ENCODE results near the gene STRN. TPM values are rescaled to one million over a fixed set of nuclear protein-coding genes. Genes with fewer than 3 reads are reported as not detected.
A peak's percentile ranks its signal among the peaks of the same experiment; 100 is the strongest.
"Not testable (repeated sequence)": the region's sequence is repeated elsewhere in the genome, so short reads cannot be mapped to it uniquely, and the experiment has no call there.

Gene STRN
- total RNA-seq, 6 donors from 2014 or later = 14.0 to 36.4 (median 21.7) TPM

- no peaks in the 10 kb centered on the region for H3K27me3 ChIP-seq
- TF ChIP-seq EP300 (IDR thresholded peaks at IDR 0.05) = no peak
- TF ChIP-seq CTCF (IDR thresholded peaks at IDR 0.05) = no peak
- TF ChIP-seq POLR2A (IDR thresholded peaks at IDR 0.05) = no peak
- TF ChIP-seq POLR2AphosphoS5 (IDR thresholded peaks at IDR 0.05) = no peak
- WGBS, 2 donors = 86 to 92% methylated on average over 4 to 7 of the region's 7 CpGs
- peaks cover 4 to 14% (median 6%) of the 10 kb centered on the region in 4 donors for H3K4me1 ChIP-seq
- no peak overlapping the region for H3K27ac ChIP-seq
- H3K4me3 ChIP-seq = no peak overlapping the region
- ATAC-seq (ENCODE audit: low FRiP score in 2 of 2) = peak in 1 of 2 donors; percentile 23
- no peaks in the 10 kb centered on the region for H3K9me3 ChIP-seq
- no peak for DNase-seq
- no peaks in the 10 kb centered on the region for H3K36me3 ChIP-seq
These were observed 14.8 kb downstream of the STRN start for GRCh38 chr2:36951574-36951973.

GRCh38 chr2:36951027-36951518, 15.3 kb downstream of the STRN start:
- no peak overlapping the region for H3K4me3 ChIP-seq
- H3K36me3 ChIP-seq = no peaks in the 10 kb centered on the region
- H3K9me3 ChIP-seq = no peaks in the 10 kb centered on the region
- H3K4me1 ChIP-seq = peaks cover 4 to 14% (median 6%) of the 10 kb centered on the region in 4 donors
- TF ChIP-seq POLR2A (IDR thresholded peaks at IDR 0.05) (no peak), CTCF (IDR thresholded peaks at IDR 0.05) (no peak), POLR2AphosphoS5 (IDR thresholded peaks at IDR 0.05) (no peak), EP300 (IDR thresholded peaks at IDR 0.05) (no peak)
- no peaks in the 10 kb centered on the region for H3K27me3 ChIP-seq
- peak overlapping the region in 1 of 4 donors; percentile 9 for H3K27ac ChIP-seq
- ATAC-seq (ENCODE audit: low FRiP score in 2 of 2) (no peak), DNase-seq (no peak)
- WGBS, 2 donors = 52 to 87% methylated on average over 2 of the region's 2 CpGs

- Histone ChIP-seq H3K36me3 (no peaks in the 10 kb centered on the region), H3K27me3 (no peaks in the 10 kb centered on the region), H3K27ac (no peak overlapping the region), H3K9me3 (no peaks in the 10 kb centered on the region), H3K4me3 (no peak overlapping the region), H3K4me1 (peaks cover 4 to 14% (median 6%) of the 10 kb centered on the region in 4 donors)
- TF ChIP-seq EP300 (IDR thresholded peaks at IDR 0.05) = no peak
- no peak for TF ChIP-seq POLR2A (IDR thresholded peaks at IDR 0.05)
- no peak for TF ChIP-seq CTCF (IDR thresholded peaks at IDR 0.05)
- TF ChIP-seq POLR2AphosphoS5 (IDR thresholded peaks at IDR 0.05) = no peak
- ATAC-seq (ENCODE audit: low FRiP score in 2 of 2) (no peak), DNase-seq (no peak)
- WGBS, 2 donors = 81 to 82% methylated on average over 1 of the region's 1 CpG
These were observed 16.5 kb downstream of the STRN start for GRCh38 chr2:36949845-36950244.

GRCh38 chr2:36945240-36945639, 21.1 kb downstream of the STRN start:
- peak in 1 of 2 donors; percentile 26 for DNase-seq
- ATAC-seq (ENCODE audit: low FRiP score in 2 of 2); H3K36me3 ChIP-seq; H3K9me3 ChIP-seq; H3K4me1 ChIP-seq; H3K4me3 ChIP-seq; H3K27me3 ChIP-seq; H3K27ac ChIP-seq: not testable (repeated sequence)
- WGBS, 2 donors = 92 to 94% methylated on average over 10 of the region's 10 CpGs

- WGBS, 2 donors = 93 to 94% methylated on average over 4 of the region's 4 CpGs
These were observed 24.5 kb downstream of the STRN start for GRCh38 chr2:36941867-36942266.

GRCh38 chr2:36936526-36936925, 29.8 kb downstream of the STRN start:
- H3K27ac ChIP-seq; H3K4me1 ChIP-seq; H3K27me3 ChIP-seq; ATAC-seq (ENCODE audit: low FRiP score in 2 of 2); H3K9me3 ChIP-seq; H3K36me3 ChIP-seq; DNase-seq; H3K4me3 ChIP-seq: not testable (repeated sequence)

More at GRCh38 chr2:36941867-36942266, 24.5 kb downstream of the STRN start:
- TF ChIP-seq CTCF (IDR thresholded peaks at IDR 0.05) (no peak), POLR2AphosphoS5 (IDR thresholded peaks at IDR 0.05) (no peak), EP300 (IDR thresholded peaks at IDR 0.05) (no peak), POLR2A (IDR thresholded peaks at IDR 0.05) (no peak)
- Histone ChIP-seq H3K9me3 (no peaks in the 10 kb centered on the region), H3K36me3 (no peaks in the 10 kb centered on the region), H3K27ac (no peak overlapping the region), H3K4me1 (no peaks in the 10 kb centered on the region), H3K27me3 (no peaks in the 10 kb centered on the region), H3K4me3 (no peak overlapping the region)
- no peak for DNase-seq
- no peak for ATAC-seq (ENCODE audit: low FRiP score in 2 of 2)

GRCh38 chr2:36931688-36932087, 34.6 kb downstream of the STRN start:
- ATAC-seq (ENCODE audit: low FRiP score in 2 of 2); H3K4me3 ChIP-seq; H3K9me3 ChIP-seq; DNase-seq; H3K36me3 ChIP-seq; H3K27me3 ChIP-seq: not testable (repeated sequence)
- Histone ChIP-seq H3K4me1 (peaks cover 6 to 11% (median 8%) of the 10 kb centered on the region in 4 donors), H3K27ac (peak overlapping the region in 1 of 4 donors; percentile 67)
- 95 to 96% methylated on average over 6 of the region's 6 CpGs for WGBS, 2 donors

GRCh38 chr2:36930787-36931410, 35.4 kb downstream of the STRN start:
- not testable (repeated sequence) for H3K9me3 ChIP-seq; H3K4me3 ChIP-seq; ATAC-seq (ENCODE audit: low FRiP score in 2 of 2); H3K36me3 ChIP-seq; H3K27me3 ChIP-seq
- 64 to 65% methylated on average over 7 of the region's 7 CpGs for WGBS, 2 donors
- H3K27ac ChIP-seq = peak overlapping the region; percentile 51 to 67 (median 60)
- DNase-seq = peak in 1 of 2 donors; percentile 37
- peaks cover 6 to 17% (median 11%) of the 10 kb centered on the region in 4 donors for H3K4me1 ChIP-seq

Measured in upper lobe of left lung (tissue), 6 donors.